IMR-90 (cell line): Measurements from ENCODE around the gene CEACAM21. TPM values are rescaled to one million over a fixed set of nuclear protein-coding genes. Genes with fewer than 3 reads are reported as not detected.

Experiments
- ATAC-seq: fragments of 200-7000 bp; cut with Tn5 transposase; 2 replicates; pipeline ENCODE4 v1.9.1; 2020; ENCODE audit warnings: low read depth, mild to moderate bottlenecking, moderate library complexity
- BruUV-seq: library from RNA; stranded (reverse); fragments of 400-500 nt; replicated peaks from 2 replicates; lab custom pipeline; 2021; lab: Mats Ljungman, UMichigan
- CTCF ChIA-PET: fragments of 300-600 bp; formaldehyde crosslinking; extraction: SDS; loops from one replicate; lab custom pipeline; 2021; ENCODE audit warnings: antibody characterized with exemption; lab: Yijun Ruan, JAX
- POLR2A ChIA-PET: fragments of 300-600 bp; sonication (Branson Sonifier 250); formaldehyde crosslinking; loops from one replicate; lab custom pipeline; 2022; ENCODE audit warnings: antibody characterized with exemption; ENCODE audit not compliant: unreplicated experiment; lab: Charles Lee
- DNase-seq: peaks from one replicate; pipeline ENCODE4 v3.0.0; 2013
- H2AFZ ChIP-seq: replicated peaks from 2 replicates; pipeline ENCODE3; 2013; ENCODE audit warnings: low read length, mild to moderate bottlenecking; ENCODE audit not compliant: poor library complexity
- H2AK5ac ChIP-seq: 2 replicates; pipeline ENCODE4 v1.6.1; 2013; ENCODE audit warnings: low read depth, low read length, inconsistent platforms
- H2AK9ac ChIP-seq: replicated peaks from 2 replicates; pipeline ENCODE3; 2013; ENCODE audit warnings: mild to moderate bottlenecking, low read depth, low read length, moderate library complexity; ENCODE audit not compliant: poor library complexity
- H2BK120ac ChIP-seq: 2 replicates; pipeline ENCODE4 v1.6.1; 2013; ENCODE audit warnings: low read depth, low read length, inconsistent platforms
- H2BK15ac ChIP-seq: 3 replicates; pipeline ENCODE4 v1.6.1; 2013; ENCODE audit warnings: low read depth, low read length, inconsistent platforms
- H2BK20ac ChIP-seq: 2 replicates; pipeline ENCODE4 v1.6.1; 2013; ENCODE audit warnings: low read depth, mild to moderate bottlenecking, inconsistent platforms, low read length, moderate library complexity
- H2BK5ac ChIP-seq: 2 replicates; pipeline ENCODE4 v1.6.1; 2013; ENCODE audit warnings: mild to moderate bottlenecking, low read depth, low read length, inconsistent platforms; ENCODE audit not compliant: poor library complexity, severe bottlenecking
- H3K14ac ChIP-seq: replicated peaks from 2 replicates; pipeline ENCODE4 v1.6.1; 2013; ENCODE audit warnings: low read depth, low read length, inconsistent platforms
- H3K18ac ChIP-seq: 2 replicates; pipeline ENCODE4 v1.6.1; 2013; ENCODE audit warnings: low read depth, low read length, control low read depth
- H3K23ac ChIP-seq: 2 replicates; pipeline ENCODE4 v1.6.1; 2013; ENCODE audit warnings: low read depth, low read length, inconsistent platforms
- H3K27ac ChIP-seq: 2 replicates; pipeline ENCODE4 v1.5.1; 2013; ENCODE audit warnings: mild to moderate bottlenecking, control low read depth, low read length; ENCODE audit not compliant: insufficient read depth
- H3K27me3 ChIP-seq: 2 replicates; pipeline ENCODE4 v1.6.1; 2013; ENCODE audit warnings: low read length; ENCODE audit not compliant: control insufficient read depth, insufficient read depth
- H3K36me3 ChIP-seq: 2 replicates; pipeline ENCODE4 v1.6.1; 2013; ENCODE audit warnings: low read length, mixed read lengths; ENCODE audit not compliant: control insufficient read depth, insufficient read depth
- H3K4ac ChIP-seq: 2 replicates; pipeline ENCODE4 v1.6.1; 2013; ENCODE audit warnings: low read depth, low read length, inconsistent platforms
- H3K4me1 ChIP-seq: 2 replicates; pipeline ENCODE4 v1.6.1; 2013; ENCODE audit warnings: low read length, mixed read lengths; ENCODE audit not compliant: control insufficient read depth, insufficient read depth
- H3K4me2 ChIP-seq: 2 replicates; pipeline ENCODE4 v1.6.1; 2013; ENCODE audit warnings: low read depth, mild to moderate bottlenecking, control low read depth, low read length, moderate library complexity
- H3K4me3 ChIP-seq: 2 replicates; pipeline ENCODE4 v1.5.1; 2013; ENCODE audit warnings: low read depth, mild to moderate bottlenecking, control low read depth, low read length, moderate library complexity; ENCODE audit not compliant: insufficient read depth
- H3K56ac ChIP-seq: 2 replicates; pipeline ENCODE4 v1.6.1; 2013; ENCODE audit warnings: low read length, inconsistent platforms; ENCODE audit not compliant: insufficient read depth; ENCODE audit errors: extremely low read depth
- H3K79me1 ChIP-seq, 2 experiments: 2 replicates each; pipeline ENCODE4 v1.6.1; 2013; ENCODE audit warnings: low read length in 2 of 2, inconsistent platforms in 1 of 2, low read depth in 1 of 2
- H3K9ac ChIP-seq: 2 replicates; pipeline ENCODE4 v1.6.1; 2013; ENCODE audit warnings: low read depth, low read length, control low read depth
- H3K9me1 ChIP-seq: 2 replicates; pipeline ENCODE4 v1.6.1; 2013; ENCODE audit warnings: low read length, inconsistent platforms; ENCODE audit not compliant: insufficient read depth
- H3K9me3 ChIP-seq: 2 replicates; pipeline ENCODE4 v1.6.1; 2013; ENCODE audit warnings: low read length; ENCODE audit not compliant: control insufficient read depth, insufficient read depth
- H4K20me1 ChIP-seq: 2 replicates; pipeline ENCODE4 v1.6.1; 2013; ENCODE audit warnings: low read length, inconsistent platforms; ENCODE audit not compliant: insufficient read depth
- H4K5ac ChIP-seq: 2 replicates; pipeline ENCODE4 v1.6.1; 2013; ENCODE audit warnings: mild to moderate bottlenecking, low read depth, low read length, control low read depth
- H4K8ac ChIP-seq, 2 experiments: 2 replicates each; pipeline ENCODE4 v1.6.1; 2013; ENCODE audit warnings: low read depth in 2 of 2, low read length in 2 of 2, control low read depth in 1 of 2, inconsistent platforms in 1 of 2
- H4K91ac ChIP-seq: 2 replicates; pipeline ENCODE4 v1.6.1; 2013; ENCODE audit warnings: low read depth, low read length, inconsistent platforms; ENCODE audit not compliant: insufficient read depth
- BHLHE40 ChIP-seq: fragments of 150-350 bp; IDR thresholded peaks from 2 replicates; pipeline ENCODE4 v1.6.1; 2016; ENCODE audit warnings: mild to moderate bottlenecking, low read depth, low read length
- CEBPB ChIP-seq: IDR thresholded peaks from 2 replicates; pipeline ENCODE4 v1.6.1; 2012; ENCODE audit warnings: low read depth, low read length, improper control_type of control experiment
- CHD1 ChIP-seq: IDR thresholded peaks from 2 replicates; pipeline ENCODE4 v1.6.1; 2012; ENCODE audit warnings: low read depth, low read length, improper control_type of control experiment
- FOS ChIP-seq: fragments of 150-350 bp; IDR thresholded peaks from 2 replicates; pipeline ENCODE4 v1.6.1; 2016; ENCODE audit warnings: low read depth, low read length
- MAFK ChIP-seq: IDR thresholded peaks from 2 replicates; pipeline ENCODE4 v1.6.1; 2012; ENCODE audit warnings: low read depth, low read length, improper control_type of control experiment
- MAZ ChIP-seq: IDR thresholded peaks from 2 replicates; pipeline ENCODE4 v1.6.1; 2012; ENCODE audit warnings: low read depth, mild to moderate bottlenecking, low read length, improper control_type of control experiment, moderate library complexity, borderline replicate concordance
- MXI1 ChIP-seq: IDR thresholded peaks from 2 replicates; pipeline ENCODE4 v1.6.1; 2012; ENCODE audit warnings: low read depth, mild to moderate bottlenecking, low read length, moderate library complexity, borderline replicate concordance
- NFE2L2 ChIP-seq: fragments of 150-350 bp; IDR thresholded peaks from 2 replicates; pipeline ENCODE4 v1.6.1; 2016; ENCODE audit warnings: low read depth, mild to moderate bottlenecking, low read length
- RAD21 ChIP-seq: IDR thresholded peaks from 2 replicates; pipeline ENCODE4 v1.6.1; 2012; ENCODE audit warnings: low read length, improper control_type of control experiment
- RCOR1 ChIP-seq: IDR thresholded peaks from 2 replicates; pipeline ENCODE4 v1.6.1; 2012; ENCODE audit warnings: mild to moderate bottlenecking, low read length, improper control_type of control experiment; ENCODE audit not compliant: insufficient replicate concordance
- RFX5 ChIP-seq: IDR thresholded peaks from 2 replicates; pipeline ENCODE4 v1.8.0; 2012; ENCODE audit warnings: low read depth, mild to moderate bottlenecking, low read length, moderate library complexity
- SMC3 ChIP-seq: fragments of 150-350 bp; IDR thresholded peaks from 2 replicates; pipeline ENCODE4 v1.6.1; 2016; ENCODE audit warnings: low read depth, mild to moderate bottlenecking, antibody characterized with exemption, low read length, moderate library complexity
- USF2 ChIP-seq: fragments of 150-350 bp; IDR thresholded peaks from 2 replicates; pipeline ENCODE4 v1.6.1; 2017; ENCODE audit warnings: mild to moderate bottlenecking, antibody characterized with exemption, low read length, low read depth
- WGBS, 2 experiments: methylation state at CpG; one replicate each; pipeline versions ENCODE4 v1.1.5 to v1.1.7; 2013; ENCODE audit warnings: missing lambda C conversion rate in 2 of 2; ENCODE audit not compliant: insufficient read length in 1 of 2; ENCODE audit errors: extremely low coverage in 2 of 2; 5-methylcytosine and 5-hydroxymethylcytosine counted together
- dilution Hi-C: fragments of 300-500 bp; cut with HindIII; formaldehyde crosslinking; loops from one replicate; pipeline ENCODE4 v1.14.3; 2018; ENCODE audit warnings: low sequenced_read_pairs; ENCODE audit not compliant: unreplicated experiment
- in situ Hi-C: fragments of 300-500 bp; cut with MboI; formaldehyde crosslinking; loops from 3 replicates; pipeline ENCODE4 v1.14.3; 2019; ENCODE audit warnings: low sequenced_read_pairs, inconsistent platforms, mixed read lengths
- intact Hi-C: fragments of 100-400 bp; cut with micrococcal nuclease; formaldehyde crosslinking; loops from 2 replicates; pipeline ENCODE4 v1.10.0; 2022
- polyA plus RNA-seq, 3 experiments: library from polyadenylated mRNA; depleted of rRNA; stranded (reverse); fragments of >200 nt; gene quantifications; 2 replicates each; pipeline ENCODE4 v1.2.3, GENCODE V29; 2012; ENCODE audit warnings: low replicate concordance in 1 of 3
- total RNA-seq: library from RNA; depleted of rRNA; stranded (reverse); fragments of >200 nt; gene quantifications from 2 replicates; pipeline ENCODE4 v1.2.3, GENCODE V29; 2012
- TF ChIP-seq, protein P1 (sequence below): conservative IDR thresholded peaks from 2 replicates; pipeline ENCODE4 v1.5.1; 2012; ENCODE audit warnings: mild to moderate bottlenecking, low read depth, low read length, improper control_type of control experiment
- TF ChIP-seq, protein P2 (sequence below): fragments of 150-350 bp; IDR thresholded peaks from 2 replicates; pipeline ENCODE4 v1.6.1; 2016; ENCODE audit warnings: low read depth, mild to moderate bottlenecking, low read length, moderate library complexity, borderline replicate concordance

CEACAM21 gene
- total and polyA plus RNA-seq, 2 of the 4 experiments (the other 2 are of a cell fraction) = not detected

GRCh38 chr19:41566001-41566400, 10.0 kb upstream of the CEACAM21 start:
- ATAC-seq (no peak), DNase-seq (no peak)
- no CpG with 5 or more reads among the region's 3 CpGs for WGBS, 2 experiments
- H2BK20ac ChIP-seq = no peak overlapping the region
- H3K79me1 ChIP-seq = no peaks in the 10 kb centered on the region
- H4K8ac ChIP-seq = no peak overlapping the region
- no peak overlapping the region for H3K23ac ChIP-seq
- no peak overlapping the region for H3K27ac ChIP-seq
- no peak overlapping the region for H3K4ac ChIP-seq
- in situ Hi-C loops (no loop called here), intact Hi-C loops (no loop called here), dilution Hi-C loops (no loop called here)
- H2BK5ac ChIP-seq = no peak overlapping the region
- H2AFZ ChIP-seq = no peak overlapping the region
- TF ChIP-seq, protein P1, sequence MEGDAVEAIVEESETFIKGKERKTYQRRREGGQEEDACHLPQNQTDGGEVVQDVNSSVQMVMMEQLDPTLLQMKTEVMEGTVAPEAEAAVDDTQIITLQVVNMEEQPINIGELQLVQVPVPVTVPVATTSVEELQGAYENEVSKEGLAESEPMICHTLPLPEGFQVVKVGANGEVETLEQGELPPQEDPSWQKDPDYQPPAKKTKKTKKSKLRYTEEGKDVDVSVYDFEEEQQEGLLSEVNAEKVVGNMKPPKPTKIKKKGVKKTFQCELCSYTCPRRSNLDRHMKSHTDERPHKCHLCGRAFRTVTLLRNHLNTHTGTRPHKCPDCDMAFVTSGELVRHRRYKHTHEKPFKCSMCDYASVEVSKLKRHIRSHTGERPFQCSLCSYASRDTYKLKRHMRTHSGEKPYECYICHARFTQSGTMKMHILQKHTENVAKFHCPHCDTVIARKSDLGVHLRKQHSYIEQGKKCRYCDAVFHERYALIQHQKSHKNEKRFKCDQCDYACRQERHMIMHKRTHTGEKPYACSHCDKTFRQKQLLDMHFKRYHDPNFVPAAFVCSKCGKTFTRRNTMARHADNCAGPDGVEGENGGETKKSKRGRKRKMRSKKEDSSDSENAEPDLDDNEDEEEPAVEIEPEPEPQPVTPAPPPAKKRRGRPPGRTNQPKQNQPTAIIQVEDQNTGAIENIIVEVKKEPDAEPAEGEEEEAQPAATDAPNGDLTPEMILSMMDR = no peak
- no peak for TF ChIP-seq MAFK
- TF ChIP-seq, protein P2, sequence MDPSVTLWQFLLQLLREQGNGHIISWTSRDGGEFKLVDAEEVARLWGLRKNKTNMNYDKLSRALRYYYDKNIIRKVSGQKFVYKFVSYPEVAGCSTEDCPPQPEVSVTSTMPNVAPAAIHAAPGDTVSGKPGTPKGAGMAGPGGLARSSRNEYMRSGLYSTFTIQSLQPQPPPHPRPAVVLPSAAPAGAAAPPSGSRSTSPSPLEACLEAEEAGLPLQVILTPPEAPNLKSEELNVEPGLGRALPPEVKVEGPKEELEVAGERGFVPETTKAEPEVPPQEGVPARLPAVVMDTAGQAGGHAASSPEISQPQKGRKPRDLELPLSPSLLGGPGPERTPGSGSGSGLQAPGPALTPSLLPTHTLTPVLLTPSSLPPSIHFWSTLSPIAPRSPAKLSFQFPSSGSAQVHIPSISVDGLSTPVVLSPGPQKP = no peak
- TF ChIP-seq MAZ = no peak
- no peak for TF ChIP-seq RCOR1
- no peak for TF ChIP-seq FOS
- no peak for TF ChIP-seq NFE2L2
- no peak for TF ChIP-seq CHD1
- TF ChIP-seq BHLHE40 = no peak
- no peak for TF ChIP-seq CEBPB
- TF ChIP-seq MXI1 = no peak
- no peak for TF ChIP-seq RAD21
- TF ChIP-seq SMC3 = no peak
- TF ChIP-seq USF2 = no peak
- no peak for TF ChIP-seq RFX5
- H2BK15ac ChIP-seq = no peak overlapping the region
- no peaks in the 10 kb centered on the region for H3K9me1 ChIP-seq
- H3K18ac ChIP-seq = no peak overlapping the region
- H3K9me3 ChIP-seq = no peaks in the 10 kb centered on the region
- no peak overlapping the region for H3K9ac ChIP-seq
- no peak overlapping the region for H3K4me2 ChIP-seq
- no peak overlapping the region for H3K14ac ChIP-seq
- no peak overlapping the region for H4K5ac ChIP-seq
- no peak overlapping the region for H3K56ac ChIP-seq
- no peak overlapping the region for H2AK9ac ChIP-seq
- H4K20me1 ChIP-seq = no peaks in the 10 kb centered on the region
- peaks cover 19% of the 10 kb centered on the region for H3K27me3 ChIP-seq
- no peak overlapping the region for H2AK5ac ChIP-seq
- H4K91ac ChIP-seq = no peak overlapping the region
- CTCF ChIA-PET = interaction anchor here (0.5 to 1.2 kb wide), 3 partner anchors 113 to 422 kb away, joined by 3 to 6 read pairs (median 5); no protein-coding TSS in a partner anchor
- H3K4me3 ChIP-seq = no peak overlapping the region
- H3K36me3 ChIP-seq = no peaks in the 10 kb centered on the region
- POLR2A ChIA-PET = no interaction called here
- no peak overlapping the region for H2BK120ac ChIP-seq
- no TSS peak for BruUV-seq
- H3K4me1 ChIP-seq = no peaks in the 10 kb centered on the region
